Uterus (tissue), 2 donors: Measurements from ENCODE around the gene SERTAD1.

Experiments
- POLR2A ChIP-seq, 2 donors: fragments of 450-650 bp; IDR thresholded peaks; one replicate each; pipeline ENCODE4 v1.6.1; 2016; ENCODE audit warnings: antibody characterized with exemption in 2 of 2, mild to moderate bottlenecking in 1 of 2, moderate library complexity in 1 of 2
- TF ChIP-seq, protein P1 (sequence below), 4 experiments: fragments of 200-600 bp in 2 of 4; fragments of 450-650 bp in 2 of 4; sonication (generic) in 2 of 4; IDR thresholded peaks; one replicate each; pipeline ENCODE4 v1.5.1; 2016 to 2019; ENCODE audit warnings: antibody characterized with exemption in 4 of 4, mild to moderate bottlenecking in 2 of 4, moderate library complexity in 1 of 4

DNA sequence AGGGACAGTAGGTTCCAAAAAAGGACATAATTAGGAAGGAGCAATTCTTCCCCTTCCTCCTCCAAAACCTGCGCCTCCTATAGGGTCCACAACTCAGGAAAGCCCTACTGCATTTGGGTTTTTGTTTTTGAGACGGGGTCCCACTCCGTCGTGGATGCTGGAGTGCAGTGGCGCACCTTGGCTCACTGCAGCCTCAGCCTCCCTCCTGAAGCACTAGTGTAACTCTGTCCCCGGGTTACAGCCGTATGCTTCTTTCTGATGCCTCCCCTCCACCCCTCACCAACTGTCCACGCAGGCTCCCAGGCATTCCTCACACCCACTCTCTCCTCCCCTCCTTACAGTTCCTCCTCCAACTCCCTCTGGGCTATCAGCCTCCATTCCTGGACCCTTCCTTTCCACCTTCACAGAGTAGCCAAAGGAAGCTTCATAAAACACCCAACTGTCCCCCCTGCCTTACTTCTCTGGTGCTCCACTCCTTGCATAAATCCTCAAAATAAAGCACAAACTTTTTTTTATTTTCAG is 20.5 kb upstream of the SERTAD1 start:
- TF ChIP-seq, protein P1, sequence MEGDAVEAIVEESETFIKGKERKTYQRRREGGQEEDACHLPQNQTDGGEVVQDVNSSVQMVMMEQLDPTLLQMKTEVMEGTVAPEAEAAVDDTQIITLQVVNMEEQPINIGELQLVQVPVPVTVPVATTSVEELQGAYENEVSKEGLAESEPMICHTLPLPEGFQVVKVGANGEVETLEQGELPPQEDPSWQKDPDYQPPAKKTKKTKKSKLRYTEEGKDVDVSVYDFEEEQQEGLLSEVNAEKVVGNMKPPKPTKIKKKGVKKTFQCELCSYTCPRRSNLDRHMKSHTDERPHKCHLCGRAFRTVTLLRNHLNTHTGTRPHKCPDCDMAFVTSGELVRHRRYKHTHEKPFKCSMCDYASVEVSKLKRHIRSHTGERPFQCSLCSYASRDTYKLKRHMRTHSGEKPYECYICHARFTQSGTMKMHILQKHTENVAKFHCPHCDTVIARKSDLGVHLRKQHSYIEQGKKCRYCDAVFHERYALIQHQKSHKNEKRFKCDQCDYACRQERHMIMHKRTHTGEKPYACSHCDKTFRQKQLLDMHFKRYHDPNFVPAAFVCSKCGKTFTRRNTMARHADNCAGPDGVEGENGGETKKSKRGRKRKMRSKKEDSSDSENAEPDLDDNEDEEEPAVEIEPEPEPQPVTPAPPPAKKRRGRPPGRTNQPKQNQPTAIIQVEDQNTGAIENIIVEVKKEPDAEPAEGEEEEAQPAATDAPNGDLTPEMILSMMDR (IDR thresholded peaks at IDR 0.05), result no peak
- no peak for TF ChIP-seq POLR2A (IDR thresholded peaks at IDR 0.05)
